K562 (cell line): ENCODE data around the gene HEMGN.

Source experiments
- BHLHE40 ChIP-seq: IDR thresholded peaks from 2 replicates; pipeline ENCODE4 v1.6.1; 2011; ENCODE audit warnings: low read length, improper control_type of control experiment
- CC2D1A ChIP-seq: fragments of 450-650 bp; IDR thresholded peaks from 2 replicates; pipeline ENCODE4 v1.6.1; 2017; ENCODE audit warnings: mild to moderate bottlenecking
- DIDO1 ChIP-seq: fragments of 450-650 bp; IDR thresholded peaks from 2 replicates; pipeline ENCODE4 v1.6.1; 2016; ENCODE audit warnings: low read depth, missing biosample characterization, missing genetic modification characterization
- FIP1L1 ChIP-seq: fragments of 200-400 bp; formaldehyde crosslinking; IDR thresholded peaks from 2 replicates; pipeline ENCODE4 v1.6.1; 2018; ENCODE audit warnings: mild to moderate bottlenecking, low read depth, low read length; ENCODE audit not compliant: poor library complexity, severe bottlenecking
- MAZ ChIP-seq, 2 experiments: fragments of 450-650 bp in 1 of 2; sonication (generic) in 1 of 2; formaldehyde crosslinking; IDR thresholded peaks in 1 of 2; conservative IDR thresholded peaks in 1 of 2; 2 replicates each; pipeline versions ENCODE4 v1.4.0 to v1.5.0; 2020; ENCODE audit warnings: mild to moderate bottlenecking in 1 of 2, missing genetic modification reagents in 1 of 2
- ZFP1 ChIP-seq: fragments of 450-650 bp; formaldehyde crosslinking; IDR thresholded peaks from 2 replicates; pipeline ENCODE4 v1.4.0; 2020; ENCODE audit warnings: mild to moderate bottlenecking, mixed read lengths
- TF ChIP-seq, protein P1 (sequence below): fragments of 250-450 bp; sonication (Bioruptor Pico); IDR thresholded peaks from 2 replicates; pipeline ENCODE4 v1.5.0; 2020; ENCODE audit warnings: mild to moderate bottlenecking
- TF ChIP-seq, protein P2 (sequence below): fragments of 250-450 bp; sonication (Bioruptor Pico); IDR thresholded peaks from 2 replicates; pipeline ENCODE4 v1.5.0; 2021; ENCODE audit warnings: mild to moderate bottlenecking, moderate library complexity
- TF ChIP-seq, protein P3 (sequence below), 3 experiments: IDR thresholded peaks in 2 of 3; conservative IDR thresholded peaks in 1 of 3; 2 replicates each; pipeline ENCODE4 v1.5.1; 2011 to 2012; ENCODE audit warnings: low read length in 3 of 3, mild to moderate bottlenecking in 3 of 3, control low read depth in 2 of 3, improper control_type of control experiment in 1 of 3, inconsistent platforms in 1 of 3, low read depth in 1 of 3, mixed read lengths in 1 of 3, moderate library complexity in 1 of 3; ENCODE audit not compliant: insufficient read depth in 2 of 3
- TF ChIP-seq, protein P4 (sequence below): fragments of 450-650 bp; formaldehyde crosslinking; IDR thresholded peaks from 2 replicates; pipeline ENCODE4 v1.4.0; 2022; ENCODE audit warnings: missing genetic modification characterization
- TF ChIP-seq, protein P5 (sequence below): fragments of 250-450 bp; sonication (Bioruptor Pico); IDR thresholded peaks from 2 replicates; pipeline ENCODE4 v1.8.0; 2022; ENCODE audit warnings: inconsistent platforms
- TF ChIP-seq, protein P6 (sequence below): sonication (generic); formaldehyde crosslinking; IDR thresholded peaks from 2 replicates; pipeline ENCODE4 v1.8.1; 2023; ENCODE audit warnings: missing genetic modification reagents, mild to moderate bottlenecking, borderline replicate concordance

DNA sequence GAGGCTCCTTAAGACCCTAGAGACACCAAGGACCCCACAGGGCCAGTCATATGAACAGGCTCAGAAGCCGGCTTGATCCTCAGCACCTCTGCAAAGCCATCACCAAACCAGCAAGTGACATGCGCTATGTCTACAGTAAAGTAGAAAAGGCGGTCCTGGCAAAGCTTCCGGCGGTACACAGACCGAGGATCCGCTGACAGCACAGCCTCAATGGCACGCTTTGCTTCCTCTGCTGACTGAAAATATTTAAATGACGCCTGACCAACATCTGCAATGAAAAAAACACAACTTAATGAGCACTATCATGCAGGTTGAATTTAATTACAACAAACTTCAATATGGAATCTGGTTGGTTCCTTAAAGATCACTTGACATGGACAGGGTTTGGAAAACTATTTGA, 33.2 kb downstream of the HEMGN start:
- TF ChIP-seq, protein P1, sequence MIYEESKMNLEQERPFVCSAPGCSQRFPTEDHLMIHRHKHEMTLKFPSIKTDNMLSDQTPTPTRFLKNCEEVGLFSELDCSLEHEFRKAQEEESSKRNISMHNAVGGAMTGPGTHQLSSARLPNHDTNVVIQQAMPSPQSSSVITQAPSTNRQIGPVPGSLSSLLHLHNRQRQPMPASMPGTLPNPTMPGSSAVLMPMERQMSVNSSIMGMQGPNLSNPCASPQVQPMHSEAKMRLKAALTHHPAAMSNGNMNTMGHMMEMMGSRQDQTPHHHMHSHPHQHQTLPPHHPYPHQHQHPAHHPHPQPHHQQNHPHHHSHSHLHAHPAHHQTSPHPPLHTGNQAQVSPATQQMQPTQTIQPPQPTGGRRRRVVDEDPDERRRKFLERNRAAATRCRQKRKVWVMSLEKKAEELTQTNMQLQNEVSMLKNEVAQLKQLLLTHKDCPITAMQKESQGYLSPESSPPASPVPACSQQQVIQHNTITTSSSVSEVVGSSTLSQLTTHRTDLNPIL (CRISPR knock-in tag): no peak
- TF ChIP-seq, protein P2, sequence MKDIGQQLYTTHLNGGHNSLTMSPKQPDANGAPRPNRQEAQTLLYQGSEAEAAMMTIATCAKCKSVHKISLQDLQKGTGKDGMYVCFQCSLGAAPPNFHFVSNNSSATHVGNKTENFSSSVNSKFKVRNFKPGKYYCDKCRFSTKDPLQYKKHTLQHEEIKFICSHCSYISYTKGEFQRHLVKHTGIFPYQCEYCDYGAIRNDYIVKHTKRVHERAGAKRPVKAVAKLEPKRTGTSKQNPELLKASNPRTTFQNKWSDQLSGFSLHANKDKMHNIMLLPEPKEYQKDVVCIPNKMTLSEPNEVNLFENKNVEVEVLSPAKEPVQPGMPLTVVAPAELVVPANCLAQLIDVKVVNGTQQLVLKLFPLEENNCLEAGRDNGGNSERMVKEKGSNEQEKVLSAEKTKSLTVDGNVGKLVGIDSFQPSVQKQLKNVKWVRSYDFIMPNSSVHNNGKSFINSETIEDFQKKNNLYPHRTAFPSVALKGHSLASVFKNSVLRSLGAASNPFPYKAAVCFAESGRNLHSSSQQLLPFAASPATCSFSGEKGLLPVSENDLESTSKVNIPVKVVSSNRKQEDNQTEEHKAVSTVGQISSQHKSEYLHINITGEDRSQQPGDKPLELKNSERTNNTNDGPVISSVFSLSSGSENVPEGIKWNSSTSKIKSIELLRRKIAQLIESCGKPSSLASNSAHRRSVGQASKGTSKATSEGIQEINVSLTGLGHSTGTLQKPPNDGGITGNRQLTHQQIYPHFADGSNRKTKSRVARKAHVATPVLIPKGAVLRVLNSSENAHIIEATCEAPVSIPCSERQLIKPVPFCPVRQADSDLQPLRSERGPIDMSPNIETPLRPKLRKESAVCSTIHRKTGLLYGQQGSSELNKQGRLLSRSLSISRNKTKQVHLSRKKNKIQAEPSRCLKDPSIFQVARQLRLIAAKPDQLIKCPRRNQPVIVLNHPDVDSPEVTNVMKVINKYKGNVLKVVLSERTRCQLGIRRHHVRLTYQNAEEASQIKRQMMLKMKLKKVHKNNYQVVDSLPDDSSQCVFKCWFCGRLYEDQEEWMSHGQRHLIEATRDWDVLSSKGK: no peak
- TF ChIP-seq CC2D1A (no peak), ZFP1 (CRISPR knock-in tag) (no peak), FIP1L1 (no peak), DIDO1 (tag) (no peak), MAZ (CRISPR knock-in tag; conservative IDR thresholded peaks at IDR 0.05 in 1 of 2, IDR thresholded peaks at IDR 0.05 in 1 of 2) (no peak), BHLHE40 (no peak)
- TF ChIP-seq, protein P3, sequence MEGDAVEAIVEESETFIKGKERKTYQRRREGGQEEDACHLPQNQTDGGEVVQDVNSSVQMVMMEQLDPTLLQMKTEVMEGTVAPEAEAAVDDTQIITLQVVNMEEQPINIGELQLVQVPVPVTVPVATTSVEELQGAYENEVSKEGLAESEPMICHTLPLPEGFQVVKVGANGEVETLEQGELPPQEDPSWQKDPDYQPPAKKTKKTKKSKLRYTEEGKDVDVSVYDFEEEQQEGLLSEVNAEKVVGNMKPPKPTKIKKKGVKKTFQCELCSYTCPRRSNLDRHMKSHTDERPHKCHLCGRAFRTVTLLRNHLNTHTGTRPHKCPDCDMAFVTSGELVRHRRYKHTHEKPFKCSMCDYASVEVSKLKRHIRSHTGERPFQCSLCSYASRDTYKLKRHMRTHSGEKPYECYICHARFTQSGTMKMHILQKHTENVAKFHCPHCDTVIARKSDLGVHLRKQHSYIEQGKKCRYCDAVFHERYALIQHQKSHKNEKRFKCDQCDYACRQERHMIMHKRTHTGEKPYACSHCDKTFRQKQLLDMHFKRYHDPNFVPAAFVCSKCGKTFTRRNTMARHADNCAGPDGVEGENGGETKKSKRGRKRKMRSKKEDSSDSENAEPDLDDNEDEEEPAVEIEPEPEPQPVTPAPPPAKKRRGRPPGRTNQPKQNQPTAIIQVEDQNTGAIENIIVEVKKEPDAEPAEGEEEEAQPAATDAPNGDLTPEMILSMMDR (IDR thresholded peaks at IDR 0.05 in 2 of 3, conservative IDR thresholded peaks at IDR 0.05 in 1 of 3; ENCODE audit: insufficient read depth in 2 of 3, low read depth in 1 of 3, low read length in 3 of 3): no peak
- TF ChIP-seq, protein P4, sequence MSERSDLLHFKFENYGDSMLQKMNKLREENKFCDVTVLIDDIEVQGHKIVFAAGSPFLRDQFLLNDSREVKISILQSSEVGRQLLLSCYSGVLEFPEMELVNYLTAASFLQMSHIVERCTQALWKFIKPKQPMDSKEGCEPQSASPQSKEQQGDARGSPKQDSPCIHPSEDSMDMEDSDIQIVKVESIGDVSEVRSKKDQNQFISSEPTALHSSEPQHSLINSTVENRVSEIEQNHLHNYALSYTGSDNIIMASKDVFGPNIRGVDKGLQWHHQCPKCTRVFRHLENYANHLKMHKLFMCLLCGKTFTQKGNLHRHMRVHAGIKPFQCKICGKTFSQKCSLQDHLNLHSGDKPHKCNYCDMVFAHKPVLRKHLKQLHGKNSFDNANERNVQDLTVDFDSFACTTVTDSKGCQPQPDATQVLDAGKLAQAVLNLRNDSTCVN: no peak
- TF ChIP-seq, protein P5, sequence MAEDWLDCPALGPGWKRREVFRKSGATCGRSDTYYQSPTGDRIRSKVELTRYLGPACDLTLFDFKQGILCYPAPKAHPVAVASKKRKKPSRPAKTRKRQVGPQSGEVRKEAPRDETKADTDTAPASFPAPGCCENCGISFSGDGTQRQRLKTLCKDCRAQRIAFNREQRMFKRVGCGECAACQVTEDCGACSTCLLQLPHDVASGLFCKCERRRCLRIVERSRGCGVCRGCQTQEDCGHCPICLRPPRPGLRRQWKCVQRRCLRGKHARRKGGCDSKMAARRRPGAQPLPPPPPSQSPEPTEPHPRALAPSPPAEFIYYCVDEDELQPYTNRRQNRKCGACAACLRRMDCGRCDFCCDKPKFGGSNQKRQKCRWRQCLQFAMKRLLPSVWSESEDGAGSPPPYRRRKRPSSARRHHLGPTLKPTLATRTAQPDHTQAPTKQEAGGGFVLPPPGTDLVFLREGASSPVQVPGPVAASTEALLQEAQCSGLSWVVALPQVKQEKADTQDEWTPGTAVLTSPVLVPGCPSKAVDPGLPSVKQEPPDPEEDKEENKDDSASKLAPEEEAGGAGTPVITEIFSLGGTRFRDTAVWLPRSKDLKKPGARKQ (CRISPR knock-in tag): no peak
- TF ChIP-seq, protein P6, sequence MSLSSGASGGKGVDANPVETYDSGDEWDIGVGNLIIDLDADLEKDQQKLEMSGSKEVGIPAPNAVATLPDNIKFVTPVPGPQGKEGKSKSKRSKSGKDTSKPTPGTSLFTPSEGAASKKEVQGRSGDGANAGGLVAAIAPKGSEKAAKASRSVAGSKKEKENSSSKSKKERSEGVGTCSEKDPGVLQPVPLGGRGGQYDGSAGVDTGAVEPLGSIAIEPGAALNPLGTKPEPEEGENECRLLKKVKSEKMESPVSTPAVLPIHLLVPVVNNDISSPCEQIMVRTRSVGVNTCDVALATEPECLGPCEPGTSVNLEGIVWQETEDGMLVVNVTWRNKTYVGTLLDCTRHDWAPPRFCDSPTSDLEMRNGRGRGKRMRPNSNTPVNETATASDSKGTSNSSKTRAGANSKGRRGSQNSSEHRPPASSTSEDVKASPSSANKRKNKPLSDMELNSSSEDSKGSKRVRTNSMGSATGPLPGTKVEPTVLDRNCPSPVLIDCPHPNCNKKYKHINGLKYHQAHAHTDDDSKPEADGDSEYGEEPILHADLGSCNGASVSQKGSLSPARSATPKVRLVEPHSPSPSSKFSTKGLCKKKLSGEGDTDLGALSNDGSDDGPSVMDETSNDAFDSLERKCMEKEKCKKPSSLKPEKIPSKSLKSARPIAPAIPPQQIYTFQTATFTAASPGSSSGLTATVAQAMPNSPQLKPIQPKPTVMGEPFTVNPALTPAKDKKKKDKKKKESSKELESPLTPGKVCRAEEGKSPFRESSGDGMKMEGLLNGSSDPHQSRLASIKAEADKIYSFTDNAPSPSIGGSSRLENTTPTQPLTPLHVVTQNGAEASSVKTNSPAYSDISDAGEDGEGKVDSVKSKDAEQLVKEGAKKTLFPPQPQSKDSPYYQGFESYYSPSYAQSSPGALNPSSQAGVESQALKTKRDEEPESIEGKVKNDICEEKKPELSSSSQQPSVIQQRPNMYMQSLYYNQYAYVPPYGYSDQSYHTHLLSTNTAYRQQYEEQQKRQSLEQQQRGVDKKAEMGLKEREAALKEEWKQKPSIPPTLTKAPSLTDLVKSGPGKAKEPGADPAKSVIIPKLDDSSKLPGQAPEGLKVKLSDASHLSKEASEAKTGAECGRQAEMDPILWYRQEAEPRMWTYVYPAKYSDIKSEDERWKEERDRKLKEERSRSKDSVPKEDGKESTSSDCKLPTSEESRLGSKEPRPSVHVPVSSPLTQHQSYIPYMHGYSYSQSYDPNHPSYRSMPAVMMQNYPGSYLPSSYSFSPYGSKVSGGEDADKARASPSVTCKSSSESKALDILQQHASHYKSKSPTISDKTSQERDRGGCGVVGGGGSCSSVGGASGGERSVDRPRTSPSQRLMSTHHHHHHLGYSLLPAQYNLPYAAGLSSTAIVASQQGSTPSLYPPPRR (CRISPR knock-in tag): no peak
